PC-3 (cell line): ENCODE data around the gene ASTN2.

Experiments
- CTCF ChIP-seq: fragments of 300-600 bp; sonication (generic); conservative IDR thresholded peaks from 2 replicates; pipeline ENCODE4 v1.5.1; 2017; ENCODE audit warnings: antibody characterized with exemption, low read depth, mild to moderate bottlenecking, low read length
- EZH2 ChIP-seq: fragments of 300-600 bp; sonication (generic); IDR thresholded peaks from one replicate; pipeline ENCODE4 v1.6.1; 2017; ENCODE audit warnings: antibody characterized with exemption, mild to moderate bottlenecking, low read length; ENCODE audit not compliant: unreplicated experiment

GRCh38 chr9:117083559-117083958 lies 331.3 kb downstream of the ASTN2 start:
- TF ChIP-seq CTCF = no peak
- no peak for TF ChIP-seq EZH2
